Hepatocyte (in vitro differentiated cells): ENCODE data around the gene KCNA5. TPM values are rescaled to one million over a fixed set of nuclear protein-coding genes. Genes with fewer than 3 reads are reported as not detected.

Source experiments
- DNase-seq: peaks from one replicate; pipeline ENCODE4 v3.0.0-alpha.2; 2016; ENCODE audit warnings: low spot score
- H2AFZ ChIP-seq: fragments of 200-600 bp; sonication (generic); 2 replicates; pipeline ENCODE4 v1.6.0; 2016; ENCODE audit warnings: antibody characterized with exemption, mild to moderate bottlenecking
- H3K27ac ChIP-seq: fragments of 200-600 bp; sonication (generic); 2 replicates; pipeline ENCODE4 v1.5.1; 2016; ENCODE audit warnings: mild to moderate bottlenecking
- H3K27me3 ChIP-seq: fragments of 200-600 bp; sonication (generic); 2 replicates; pipeline ENCODE4 v1.6.1; 2016
- H3K36me3 ChIP-seq: fragments of 200-600 bp; sonication (generic); replicated peaks from 2 replicates; pipeline ENCODE4 v1.5.1; 2016; ENCODE audit warnings: low read depth; ENCODE audit not compliant: insufficient read depth
- H3K4me1 ChIP-seq: fragments of 200-600 bp; sonication (generic); 2 replicates; pipeline ENCODE4 v1.5.1; 2016; ENCODE audit warnings: mild to moderate bottlenecking, moderate library complexity; ENCODE audit not compliant: insufficient read depth
- H3K4me2 ChIP-seq: fragments of 200-600 bp; sonication (generic); 2 replicates; pipeline ENCODE4 v1.6.0; 2016
- H3K4me3 ChIP-seq: fragments of 200-600 bp; sonication (generic); 2 replicates; pipeline ENCODE4 v1.5.1; 2016; ENCODE audit warnings: mild to moderate bottlenecking
- H3K79me2 ChIP-seq: fragments of 200-600 bp; sonication (generic); 2 replicates; pipeline ENCODE4 v1.6.0; 2017; ENCODE audit warnings: mild to moderate bottlenecking
- H3K9me2 ChIP-seq: fragments of 200-600 bp; sonication (generic); replicated peaks from 2 replicates; pipeline ENCODE4 v1.6.0; 2017; ENCODE audit warnings: mild to moderate bottlenecking; ENCODE audit not compliant: insufficient read depth
- H3K9me3 ChIP-seq: fragments of 200-600 bp; sonication (generic); 2 replicates; pipeline ENCODE4 v1.5.1; 2016; ENCODE audit warnings: low read depth, mild to moderate bottlenecking
- H4K20me1 ChIP-seq: fragments of 200-600 bp; sonication (generic); 2 replicates; pipeline ENCODE4 v1.6.0; 2016; ENCODE audit warnings: mild to moderate bottlenecking; ENCODE audit not compliant: insufficient read depth, poor library complexity, severe bottlenecking
- CTCF ChIP-seq: fragments of 200-600 bp; sonication (generic); IDR thresholded peaks from 2 replicates; pipeline ENCODE4 v1.5.1; 2016; ENCODE audit warnings: antibody characterized with exemption, mild to moderate bottlenecking; ENCODE audit not compliant: poor library complexity
- EZH2 ChIP-seq: fragments of 200-600 bp; sonication (generic); IDR thresholded peaks from 2 replicates; pipeline ENCODE4 v1.6.1; 2016; ENCODE audit warnings: antibody characterized with exemption, mild to moderate bottlenecking, borderline replicate concordance
- EZH2phosphoT487 ChIP-seq: fragments of 200-600 bp; sonication (generic); IDR thresholded peaks from one replicate; pipeline ENCODE4 v1.6.1; 2018; ENCODE audit warnings: antibody characterized with exemption, mild to moderate bottlenecking, low read depth, moderate library complexity; ENCODE audit not compliant: unreplicated experiment, severe bottlenecking
- WGBS: methylation state at CpG from one replicate; pipeline ENCODE4 v1.1.6; 2016; ENCODE audit warnings: low lambda C conversion rate; ENCODE audit errors: missing lambda C conversion rate; 5-methylcytosine and 5-hydroxymethylcytosine counted together
- polyA plus RNA-seq: library from polyadenylated mRNA; unstranded; fragments of >200 nt; fragmentation: Nextera tagmentation; extraction: Ambion mirVana; gene quantifications from 2 replicates; pipeline ENCODE4 v1.2.1, GENCODE V29; 2016
- total RNA-seq: library from RNA; depleted of rRNA; stranded (reverse); fragments of >200 nt; gene quantifications from 2 replicates; pipeline ENCODE4 v1.2.3, GENCODE V29; 2014

The KCNA5 gene
- total and polyA plus RNA-seq, 2 experiments from 2014 or later: 1.8 to 2.8 TPM

- 23% methylated on average over 9 of the region's 9 CpGs for WGBS
- H3K9me3 ChIP-seq: no peaks in the 10 kb centered on the region
- no peak overlapping the region for H3K27ac ChIP-seq
- no peaks in the 10 kb centered on the region for H3K4me1 ChIP-seq
- no peaks in the 10 kb centered on the region for H3K9me2 ChIP-seq
- no peak overlapping the region for H3K4me3 ChIP-seq
- no peak overlapping the region for H3K4me2 ChIP-seq
- no peaks in the 10 kb centered on the region for H4K20me1 ChIP-seq
- DNase-seq: peak; percentile 86
- H3K79me2 ChIP-seq: no peaks in the 10 kb centered on the region
- H2AFZ ChIP-seq: no peak overlapping the region
- peaks cover 34% of the 10 kb centered on the region for H3K27me3 ChIP-seq
- no peaks in the 10 kb centered on the region for H3K36me3 ChIP-seq
- peak; percentile 96 for TF ChIP-seq CTCF
- TF ChIP-seq EZH2phosphoT487: no peak
Measured at GRCh38 chr12:5003025-5003666, 40.5 kb upstream of the KCNA5 start.

DNA sequence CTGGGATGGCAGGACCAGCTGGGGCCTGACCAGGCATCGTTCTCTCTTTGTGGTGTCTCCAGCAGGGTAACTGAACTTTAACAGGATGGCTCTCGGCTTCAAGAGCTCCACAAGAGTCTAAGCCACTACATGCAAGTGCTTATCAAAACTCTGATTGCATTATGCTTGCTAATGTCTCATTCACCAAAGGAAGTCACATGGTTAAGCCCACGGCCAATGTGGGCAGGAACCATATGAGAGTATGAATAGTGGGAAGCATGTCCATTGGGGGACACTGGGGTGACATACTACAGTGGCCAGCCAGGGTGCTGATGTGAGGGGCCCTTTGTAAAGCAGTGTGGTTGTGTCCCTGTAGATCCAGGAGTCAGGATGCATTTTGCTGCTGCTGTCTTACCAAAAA lies 35.0 kb upstream of the KCNA5 start:
- Histone ChIP-seq H4K20me1 (no peaks in the 10 kb centered on the region), H2AFZ (no peak overlapping the region), H3K4me1 (no peaks in the 10 kb centered on the region), H3K79me2 (no peaks in the 10 kb centered on the region), H3K9me3 (no peaks in the 10 kb centered on the region), H3K4me3 (no peak overlapping the region), H3K27me3 (peaks cover 22% of the 10 kb centered on the region), H3K9me2 (no peaks in the 10 kb centered on the region), H3K4me2 (no peak overlapping the region), H3K36me3 (no peaks in the 10 kb centered on the region), H3K27ac (no peak overlapping the region)
- 86% methylated on average over 3 of the region's 3 CpGs for WGBS
- TF ChIP-seq CTCF (no peak), EZH2phosphoT487 (no peak), EZH2 (no peak)
- no peak for DNase-seq

DNA sequence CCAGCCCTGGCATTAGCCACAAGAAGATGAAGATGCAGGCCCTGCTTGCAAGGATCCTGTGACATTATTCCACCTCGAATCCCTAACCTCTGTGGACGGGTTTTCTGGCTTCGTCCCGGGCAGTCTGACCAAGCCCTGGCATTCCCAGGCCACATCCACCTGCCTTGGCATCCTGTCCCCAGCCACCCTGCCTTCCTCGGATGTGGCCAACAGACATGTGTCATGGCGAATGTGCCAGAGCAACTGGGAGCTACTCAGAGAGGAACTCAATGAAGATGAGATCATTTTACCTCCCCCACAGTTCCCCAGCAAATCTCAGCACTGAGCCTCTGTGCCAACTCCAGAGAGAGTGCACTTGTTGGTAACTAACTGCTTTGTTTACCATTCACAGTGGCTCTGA lies 33.5 kb upstream of the KCNA5 start:
- no peak for TF ChIP-seq EZH2phosphoT487
- TF ChIP-seq CTCF: no peak
- Histone ChIP-seq H2AFZ (no peak overlapping the region), H3K4me2 (no peak overlapping the region), H3K4me1 (no peaks in the 10 kb centered on the region), H3K27ac (no peak overlapping the region), H3K9me3 (no peaks in the 10 kb centered on the region), H3K27me3 (peaks cover 16% of the 10 kb centered on the region), H3K79me2 (no peaks in the 10 kb centered on the region), H3K36me3 (no peaks in the 10 kb centered on the region), H3K9me2 (no peaks in the 10 kb centered on the region), H4K20me1 (no peaks in the 10 kb centered on the region), H3K4me3 (no peak overlapping the region)
- 91% methylated on average over 6 of the region's 6 CpGs for WGBS
- DNase-seq: no peak

DNA sequence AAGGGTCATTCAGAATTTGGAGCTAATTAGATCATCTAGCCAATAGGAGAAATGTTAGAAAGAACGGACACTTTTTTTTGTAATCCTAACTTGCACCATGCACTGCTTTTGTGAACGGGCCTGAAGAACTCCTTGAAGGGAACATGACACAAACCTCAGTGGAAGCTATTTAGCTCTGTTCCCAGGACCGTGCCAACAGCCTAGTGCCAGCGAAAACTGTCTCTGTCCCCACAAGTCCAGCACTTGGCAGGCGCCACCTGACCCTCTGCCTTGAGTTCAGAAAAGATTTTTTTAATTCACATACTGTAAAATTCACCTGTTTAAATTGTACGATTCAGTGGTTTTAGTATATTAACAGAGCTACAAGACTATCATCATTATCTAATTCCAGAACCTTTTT lies 31.3 kb upstream of the KCNA5 start:
- DNase-seq: no peak
- 91% methylated on average over 6 of the region's 6 CpGs for WGBS
- no peaks in the 10 kb centered on the region for H3K36me3 ChIP-seq
- H2AFZ ChIP-seq: no peak overlapping the region
- peaks cover 12% of the 10 kb centered on the region for H3K27me3 ChIP-seq
- TF ChIP-seq CTCF: no peak
- TF ChIP-seq EZH2: no peak
- no peak for TF ChIP-seq EZH2phosphoT487
- no peaks in the 10 kb centered on the region for H3K4me1 ChIP-seq
- H4K20me1 ChIP-seq: no peaks in the 10 kb centered on the region
- H3K9me3 ChIP-seq: no peaks in the 10 kb centered on the region
- no peak overlapping the region for H3K27ac ChIP-seq
- no peaks in the 10 kb centered on the region for H3K79me2 ChIP-seq
- no peaks in the 10 kb centered on the region for H3K9me2 ChIP-seq
- no peak overlapping the region for H3K4me2 ChIP-seq
- H3K4me3 ChIP-seq: no peak overlapping the region
